ENCODE measurements around the gene ARVCF. TPM values are rescaled to one million over a fixed set of nuclear protein-coding genes. Genes with fewer than 3 reads are reported as not detected.
A peak's percentile ranks its signal among the peaks of the same experiment; 100 is the strongest.

Gene ARVCF
- total RNA-seq, 1 donor from 2014 or later: 108 TPM

GRCh38 chr22:20029550-20030225, 13.1 kb upstream of the ARVCF start:
- DNase-seq: no peak

- no peak for DNase-seq
Observed at GRCh38 chr22:20028855-20029549, 12.4 kb upstream of the ARVCF start.

GRCh38 chr22:20027966-20028854, 11.6 kb upstream of the ARVCF start:
- DNase-seq: no peak

- no peak for DNase-seq
Observed at GRCh38 chr22:20026996-20027601, 10.5 kb upstream of the ARVCF start.

- DNase-seq: no peak
Observed at GRCh38 chr22:20026204-20026908, 9.7 kb upstream of the ARVCF start.

- DNase-seq: no peak
Observed at GRCh38 chr22:20025401-20026203, 9.0 kb upstream of the ARVCF start.

GRCh38 chr22:20024650-20025397, 8.2 kb upstream of the ARVCF start:
- no peak for DNase-seq

- DNase-seq: no peak
Observed at GRCh38 chr22:20024225-20024624, 7.6 kb upstream of the ARVCF start.

GRCh38 chr22:20022978-20023613, 6.5 kb upstream of the ARVCF start:
- DNase-seq: no peak

GRCh38 chr22:20022231-20022977, 5.8 kb upstream of the ARVCF start:
- DNase-seq: no peak

GRCh38 chr22:20021196-20022181, 4.9 kb upstream of the ARVCF start:
- DNase-seq: no peak

GRCh38 chr22:20020533-20021195, 4.0 kb upstream of the ARVCF start, which contains the start of gene TANGO2:
Gene TANGO2 (plus strand): TSS chr22:20021110. CDS start chr22:20036799, 15,689 bp downstream.
- DNase-seq: peak; percentile 94

GRCh38 chr22:20019661-20020532, 3.3 kb upstream of the ARVCF start:
- DNase-seq: no peak

GRCh38 chr22:20018001-20018400, 1.4 kb upstream of the ARVCF start:
- DNase-seq: no peak

- DNase-seq: no peak
Observed at GRCh38 chr22:20017622-20017958, 967 bp upstream of the ARVCF start.

All from tongue (tissue), 2 donors.